Lower leg skin (tissue), 4 donors: ENCODE measurements around the gene LRIG3. TPM values are rescaled to one million over a fixed set of nuclear protein-coding genes. Genes with fewer than 3 reads are reported as not detected.
A peak's percentile ranks its signal among the peaks of the same experiment; 100 is the strongest.

ENCODE experiments used
- DNase-seq, 2 donors: peaks; one replicate each; pipeline ENCODE4 v3.0.0-alpha.2; 2019; ENCODE audit warnings: low spot score in 2 of 2
- H3K4me3 ChIP-seq: fragments of 200-600 bp; sonication (generic); 2 replicates; pipeline ENCODE4 v1.5.1; 2017; ENCODE audit warnings: mild to moderate bottlenecking, low read depth; ENCODE audit not compliant: poor library complexity, severe bottlenecking
- POLR2A ChIP-seq, 2 donors: fragments of 450-650 bp; IDR thresholded peaks; one replicate each; pipeline ENCODE4 v1.6.1; 2016 to 2017; ENCODE audit warnings: antibody characterized with exemption in 2 of 2, mild to moderate bottlenecking in 1 of 2, moderate library complexity in 1 of 2
- WGBS, 2 donors: methylation state at CpG; one replicate each; pipeline ENCODE4 v1.1.5; 2018; 5-methylcytosine and 5-hydroxymethylcytosine counted together
- intact Hi-C: fragments of 100-400 bp; cut with DNase I; formaldehyde crosslinking; loops from one replicate; pipeline ENCODE4 v1.15.0; 2023; ENCODE audit warnings: low total_unique reads
- total RNA-seq, 4 donors: library from RNA; depleted of rRNA; stranded (reverse); fragments of >200 nt; gene quantifications; one replicate each; pipeline ENCODE4 v1.1.0, GENCODE V29; 2016
- TF ChIP-seq, protein P1 (sequence below), 3 donors: fragments of 450-650 bp; IDR thresholded peaks; one replicate each; pipeline ENCODE4 v1.5.1; 2016; ENCODE audit warnings: antibody characterized with exemption in 3 of 3, mild to moderate bottlenecking in 3 of 3, moderate library complexity in 2 of 3

Gene LRIG3
- total RNA-seq, 4 donors from 2014 or later, result 87.7 to 134 (median 117) TPM

DNA sequence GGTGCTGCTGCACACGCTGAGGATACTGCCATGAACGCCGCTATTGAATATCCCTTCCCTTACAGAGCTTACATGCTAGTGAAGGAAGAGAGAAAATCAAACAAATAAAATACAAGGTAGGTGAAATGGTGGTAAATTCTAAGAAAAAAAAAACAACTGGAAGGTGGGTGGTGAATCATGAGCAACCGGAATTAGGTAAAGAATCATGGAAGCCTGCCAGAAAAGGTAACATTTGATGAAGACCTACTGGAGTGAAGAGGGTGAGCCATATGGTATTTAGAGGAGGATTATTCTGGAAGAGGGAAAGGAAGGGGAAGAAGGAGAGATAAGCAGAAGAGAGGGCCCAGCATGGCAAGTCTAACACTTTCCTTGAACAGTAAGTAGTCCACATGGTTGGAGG, 76.1 kb downstream of the LRIG3 start:
- no peak overlapping the region for H3K4me3 ChIP-seq
- 85 to 92% methylated on average over 4 of the region's 4 CpGs for WGBS, 2 donors
- TF ChIP-seq, protein P1, sequence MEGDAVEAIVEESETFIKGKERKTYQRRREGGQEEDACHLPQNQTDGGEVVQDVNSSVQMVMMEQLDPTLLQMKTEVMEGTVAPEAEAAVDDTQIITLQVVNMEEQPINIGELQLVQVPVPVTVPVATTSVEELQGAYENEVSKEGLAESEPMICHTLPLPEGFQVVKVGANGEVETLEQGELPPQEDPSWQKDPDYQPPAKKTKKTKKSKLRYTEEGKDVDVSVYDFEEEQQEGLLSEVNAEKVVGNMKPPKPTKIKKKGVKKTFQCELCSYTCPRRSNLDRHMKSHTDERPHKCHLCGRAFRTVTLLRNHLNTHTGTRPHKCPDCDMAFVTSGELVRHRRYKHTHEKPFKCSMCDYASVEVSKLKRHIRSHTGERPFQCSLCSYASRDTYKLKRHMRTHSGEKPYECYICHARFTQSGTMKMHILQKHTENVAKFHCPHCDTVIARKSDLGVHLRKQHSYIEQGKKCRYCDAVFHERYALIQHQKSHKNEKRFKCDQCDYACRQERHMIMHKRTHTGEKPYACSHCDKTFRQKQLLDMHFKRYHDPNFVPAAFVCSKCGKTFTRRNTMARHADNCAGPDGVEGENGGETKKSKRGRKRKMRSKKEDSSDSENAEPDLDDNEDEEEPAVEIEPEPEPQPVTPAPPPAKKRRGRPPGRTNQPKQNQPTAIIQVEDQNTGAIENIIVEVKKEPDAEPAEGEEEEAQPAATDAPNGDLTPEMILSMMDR (IDR thresholded peaks at IDR 0.05), result no peak
- TF ChIP-seq POLR2A (IDR thresholded peaks at IDR 0.05), result no peak
- no peak for DNase-seq
- intact Hi-C loops, result no loop called here

DNA sequence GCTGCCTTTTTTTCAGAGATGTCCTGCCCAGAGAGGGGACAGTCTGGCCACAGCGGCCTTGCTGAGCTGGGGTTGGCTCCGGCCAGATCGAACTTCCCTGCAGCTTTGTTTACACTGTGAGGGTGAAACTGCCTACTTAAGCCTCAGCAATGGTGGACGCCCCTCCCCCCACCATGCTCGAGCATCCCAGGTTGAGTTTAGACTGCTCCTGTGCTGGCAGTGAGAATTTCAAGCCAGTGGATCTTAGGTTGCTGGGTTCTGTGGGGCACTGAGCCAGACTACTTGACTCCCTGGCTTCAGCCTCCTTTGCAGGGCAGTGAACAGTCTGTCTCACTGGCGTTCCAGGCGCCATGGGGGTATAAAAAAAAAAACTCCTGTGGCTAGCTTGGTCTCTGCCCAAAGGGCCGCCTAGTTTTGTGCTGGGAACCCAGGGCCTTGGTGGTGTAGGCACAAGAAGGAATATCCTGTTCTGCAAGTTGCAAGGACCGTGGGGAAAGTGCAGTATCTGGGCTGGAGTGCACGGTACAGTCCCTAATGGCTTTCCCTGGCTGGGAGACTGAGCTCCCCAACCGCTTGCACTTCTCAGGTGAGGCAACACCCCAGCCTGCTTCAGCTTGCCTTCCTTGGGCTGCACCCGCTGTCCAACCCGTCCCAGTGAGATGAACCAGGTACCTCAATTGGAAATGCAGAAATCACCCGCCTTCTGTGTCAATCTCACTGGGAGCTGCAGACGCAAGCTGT, 79.1 kb downstream of the LRIG3 start:
- DNase-seq, result peak in 1 of 2 donors; percentile 51
- TF ChIP-seq POLR2A (IDR thresholded peaks at IDR 0.05), result no peak
- TF ChIP-seq, protein P1 (IDR thresholded peaks at IDR 0.05), result no peak
- H3K4me3 ChIP-seq, result no peak overlapping the region
- intact Hi-C loops, result no loop called here
- 57 to 83% methylated on average over 15 of the region's 15 CpGs for WGBS, 2 donors

DNA sequence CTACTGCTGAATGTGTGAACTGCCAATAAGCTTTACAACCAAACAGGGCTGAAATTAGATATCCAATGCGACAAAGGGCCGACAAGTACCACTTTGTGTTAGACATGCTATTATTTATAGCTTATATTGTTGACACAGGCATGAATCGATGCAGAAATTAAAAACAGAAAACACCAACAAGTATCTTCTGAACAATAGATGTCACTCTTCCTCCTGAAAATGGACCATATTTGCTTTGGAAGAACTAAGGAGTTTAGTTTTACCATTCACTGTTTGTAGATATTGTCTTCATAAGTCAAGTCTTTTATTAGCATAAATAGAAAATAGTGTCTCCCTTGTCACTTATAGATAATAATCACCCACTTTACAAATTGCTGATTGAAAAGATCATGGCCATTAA, 86.5 kb downstream of the LRIG3 start:
- TF ChIP-seq, protein P1 (IDR thresholded peaks at IDR 0.05), result no peak
- no peak for TF ChIP-seq POLR2A (IDR thresholded peaks at IDR 0.05)
- 32 to 39% methylated on average over 3 of the region's 3 CpGs for WGBS, 2 donors
- H3K4me3 ChIP-seq, result no peak overlapping the region
- DNase-seq, result no peak
- intact Hi-C loops, result no loop called here

DNA sequence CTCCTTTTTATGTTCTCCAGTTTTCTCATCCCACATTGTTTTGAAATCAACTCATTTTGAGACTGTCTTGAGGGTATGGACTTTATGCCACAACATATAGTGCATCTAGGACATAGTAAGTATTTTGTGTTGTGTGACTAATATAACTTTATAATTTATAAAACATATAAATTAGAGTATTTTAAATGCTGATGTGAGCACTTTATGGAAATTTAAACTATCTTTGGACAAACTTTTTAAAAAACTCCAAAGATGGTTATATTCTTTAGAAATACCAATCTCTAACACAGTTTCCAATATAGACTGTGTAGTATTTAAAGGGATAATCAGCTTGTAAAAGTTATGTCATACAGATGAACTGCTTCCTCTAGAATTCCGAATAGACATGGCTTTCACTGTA, 87.4 kb downstream of the LRIG3 start:
- TF ChIP-seq, protein P1 (IDR thresholded peaks at IDR 0.05), result no peak
- TF ChIP-seq POLR2A (IDR thresholded peaks at IDR 0.05), result no peak
- DNase-seq, result no peak
- intact Hi-C loops, result no loop called here
- 84 to 94% methylated on average over 1 of the region's 1 CpG for WGBS, 2 donors
- H3K4me3 ChIP-seq, result no peak overlapping the region
